ENCODE results near the gene TSHZ3. TPM values are rescaled to one million over a fixed set of nuclear protein-coding genes. Genes with fewer than 3 reads are reported as not detected.

The TSHZ3 gene
- total and polyA plus RNA-seq, 2 of the 13 experiments (the other 11 are each of a cell fraction or from before 2014, with no cell fraction given), result not detected

GRCh38 chr19:31354316-31354715 is 5.1 kb upstream of the TSHZ3 start (continued):
- TF ChIP-seq ZNF704 (CRISPR knock-in tag; IDR thresholded peaks at IDR 0.05; ENCODE audit: borderline replicate concordance), result no peak
- no peak for TF ChIP-seq ZNF550 (CRISPR knock-in tag; IDR thresholded peaks at IDR 0.05; ENCODE audit: borderline replicate concordance)
- no peak for TF ChIP-seq SNRNP70 (IDR thresholded peaks at IDR 0.05; ENCODE audit: low read depth, low read length)
- no peak for TF ChIP-seq ZNF33A (CRISPR knock-in tag; IDR thresholded peaks at IDR 0.05; ENCODE audit: borderline replicate concordance)
- no peak for TF ChIP-seq ZNF280B (CRISPR knock-in tag; IDR thresholded peaks at IDR 0.05; ENCODE audit: borderline replicate concordance)

- ChIA-PET CTCF (ENCODE audit: low intra/inter-chr PET ratio, low total read pairs) (no interaction called here), POLR2A (no interaction called here)
- no peak for DNase-seq (ENCODE audit: low spot score)
- Histone ChIP-seq H3K4me2 (ENCODE audit: low read depth, low read length) (no peak overlapping the region), H2AFZ (ENCODE audit: low read length) (no peak overlapping the region), H3K9ac (ENCODE audit: insufficient read depth, low read depth, low read length) (no peak overlapping the region), H3K9me3 (ENCODE audit: low read length) (no peaks in the 10 kb centered on the region), H3K4me3 (replicated peaks in 1 of 3; ENCODE audit: insufficient read depth in 1 of 3, low read depth in 2 of 3, low read length in 3 of 3) (no peak overlapping the region), H3K27me3 (ENCODE audit: control insufficient read depth in 1 of 2, insufficient read depth in 2 of 2, low read length in 2 of 2) (peaks cover 1 to 61% of the 10 kb centered on the region in 2 experiments; a peak in 3 of 5 replicates), H3K4me1 (ENCODE audit: insufficient read depth, low read length) (no peaks in the 10 kb centered on the region), H3K36me3 (replicated peaks in 1 of 2; ENCODE audit: control insufficient read depth in 1 of 2, insufficient read depth in 2 of 2, low read length in 2 of 2) (no peaks in the 10 kb centered on the region), H3K79me2 (ENCODE audit: insufficient read depth, low read length) (no peaks in the 10 kb centered on the region), H3K27ac (ENCODE audit: extremely low read length, insufficient read depth, low read length) (no peak overlapping the region), H4K20me1 (ENCODE audit: insufficient read depth, low read length) (no peaks in the 10 kb centered on the region)
- ATAC-seq, result no peak
- no peak for FAIRE-seq
- in situ Hi-C loops (cut with HindIII; ENCODE audit: extremely low pct_ligation_motif_present, low pct_unique_long_range_greater_than_20kb), result no loop called here
- no TSS peak for BruUV-seq (replicated peaks)
- WGBS (ENCODE audit: low lambda C conversion rate), result 3% methylated on average over 10 of the region's 10 CpGs
- no peak for TF ChIP-seq ATF2 (CRISPR knock-in tag; IDR thresholded peaks at IDR 0.05)
- TF ChIP-seq TEF (CRISPR knock-in tag; IDR thresholded peaks at IDR 0.05), result no peak
- TF ChIP-seq STAG1 (CRISPR knock-in tag; IDR thresholded peaks at IDR 0.05), result peak; percentile 7; the same call in 1 of the 2 replicates
- no peak for TF ChIP-seq SIN3B (IDR thresholded peaks at IDR 0.05; ENCODE audit: low read length)
- TF ChIP-seq ZNF703 (CRISPR knock-in tag; IDR thresholded peaks at IDR 0.05; ENCODE audit: borderline replicate concordance), result no peak
- no peak for TF ChIP-seq STAT6 (CRISPR knock-in tag; IDR thresholded peaks at IDR 0.05; ENCODE audit: borderline replicate concordance)
- TF ChIP-seq SRSF9 (IDR thresholded peaks at IDR 0.05; ENCODE audit: borderline replicate concordance, insufficient read depth, low read depth, low read length, poor library complexity, severe bottlenecking), result no peak
- no peak for TF ChIP-seq KDM2A (CRISPR knock-in tag; IDR thresholded peaks at IDR 0.05; ENCODE audit: borderline replicate concordance, low read depth)
- TF ChIP-seq DPF2 (CRISPR knock-in tag; IDR thresholded peaks at IDR 0.05; ENCODE audit: borderline replicate concordance, low read depth), result no peak
- intact Hi-C loops (cut with micrococcal nuclease; ENCODE audit: unreplicated experiment), result no loop called here
Observed at GRCh38 chr19:31353833-31354232, 4.6 kb upstream of the TSHZ3 start.

All from HepG2 (cell line).